Neutrophil (primary cell): ENCODE results near the gene LIPE.

ENCODE experiments used
- H3K27ac ChIP-seq: fragments of 200-600 bp; sonication (generic); 2 replicates; pipeline ENCODE4 v1.5.1; 2016; ENCODE audit warnings: mild to moderate bottlenecking, moderate library complexity
- H3K27me3 ChIP-seq: fragments of 200-600 bp; sonication (generic); 2 replicates; pipeline ENCODE4 v1.6.0; 2016; ENCODE audit warnings: mild to moderate bottlenecking
- H3K36me3 ChIP-seq: fragments of 200-600 bp; sonication (generic); 2 replicates; pipeline ENCODE4 v1.5.1; 2017
- H3K4me1 ChIP-seq, 2 experiments: fragments of 200-600 bp in 1 of 2; sonication (generic) in 1 of 2; 1 replicate in 1 of 2; 2 replicates in 1 of 2; pipeline versions ENCODE4 v1.5.1 to v1.6.1; 2013 to 2016; ENCODE audit warnings: low read depth in 1 of 2, low read length in 1 of 2, mild to moderate bottlenecking in 1 of 2, moderate library complexity in 1 of 2; ENCODE audit not compliant: control insufficient read depth in 1 of 2, insufficient read depth in 1 of 2
- H3K4me3 ChIP-seq, 2 experiments: fragments of 200-600 bp in 1 of 2; sonication (generic) in 1 of 2; 1 replicate in 1 of 2; 2 replicates in 1 of 2; pipeline ENCODE4 v1.5.1; 2013 to 2016; ENCODE audit warnings: low read depth in 1 of 2, low read length in 1 of 2, mild to moderate bottlenecking in 1 of 2, moderate library complexity in 1 of 2
- H3K9me3 ChIP-seq: fragments of 200-600 bp; sonication (generic); 2 replicates; pipeline ENCODE4 v1.5.1; 2016
- TF ChIP-seq, protein P1 (sequence below): fragments of 200-600 bp; sonication (generic); IDR thresholded peaks from 2 replicates; pipeline ENCODE4 v1.5.1; 2016; ENCODE audit warnings: antibody characterized with exemption

Gene LIPE

GRCh38 chr19:42368360-42368759 is 58.8 kb downstream of the LIPE start:
- H3K27me3 ChIP-seq = no peaks in the 10 kb centered on the region
- H3K9me3 ChIP-seq = no peaks in the 10 kb centered on the region
- no peaks in the 10 kb centered on the region for H3K36me3 ChIP-seq
- no peaks in the 10 kb centered on the region for H3K4me1 ChIP-seq
- no peak overlapping the region for H3K4me3 ChIP-seq
- TF ChIP-seq, protein P1, sequence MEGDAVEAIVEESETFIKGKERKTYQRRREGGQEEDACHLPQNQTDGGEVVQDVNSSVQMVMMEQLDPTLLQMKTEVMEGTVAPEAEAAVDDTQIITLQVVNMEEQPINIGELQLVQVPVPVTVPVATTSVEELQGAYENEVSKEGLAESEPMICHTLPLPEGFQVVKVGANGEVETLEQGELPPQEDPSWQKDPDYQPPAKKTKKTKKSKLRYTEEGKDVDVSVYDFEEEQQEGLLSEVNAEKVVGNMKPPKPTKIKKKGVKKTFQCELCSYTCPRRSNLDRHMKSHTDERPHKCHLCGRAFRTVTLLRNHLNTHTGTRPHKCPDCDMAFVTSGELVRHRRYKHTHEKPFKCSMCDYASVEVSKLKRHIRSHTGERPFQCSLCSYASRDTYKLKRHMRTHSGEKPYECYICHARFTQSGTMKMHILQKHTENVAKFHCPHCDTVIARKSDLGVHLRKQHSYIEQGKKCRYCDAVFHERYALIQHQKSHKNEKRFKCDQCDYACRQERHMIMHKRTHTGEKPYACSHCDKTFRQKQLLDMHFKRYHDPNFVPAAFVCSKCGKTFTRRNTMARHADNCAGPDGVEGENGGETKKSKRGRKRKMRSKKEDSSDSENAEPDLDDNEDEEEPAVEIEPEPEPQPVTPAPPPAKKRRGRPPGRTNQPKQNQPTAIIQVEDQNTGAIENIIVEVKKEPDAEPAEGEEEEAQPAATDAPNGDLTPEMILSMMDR = no peak
- no peak overlapping the region for H3K27ac ChIP-seq

- TF ChIP-seq, protein P1 = no peak
- H3K9me3 ChIP-seq = no peaks in the 10 kb centered on the region
- H3K4me1 ChIP-seq = no peaks in the 10 kb centered on the region
- H3K36me3 ChIP-seq = no peaks in the 10 kb centered on the region
- H3K27me3 ChIP-seq = no peaks in the 10 kb centered on the region
- no peak overlapping the region for H3K27ac ChIP-seq
- H3K4me3 ChIP-seq = no peak overlapping the region
These were observed 59.3 kb downstream of the LIPE start for GRCh38 chr19:42367929-42368328.

- Histone ChIP-seq H3K36me3 (no peaks in the 10 kb centered on the region), H3K4me1 (no peaks in the 10 kb centered on the region), H3K9me3 (no peaks in the 10 kb centered on the region), H3K27me3 (no peaks in the 10 kb centered on the region), H3K27ac (no peak overlapping the region), H3K4me3 (no peak overlapping the region)
- TF ChIP-seq, protein P1 = no peak
These were observed 60.5 kb downstream of the LIPE start for GRCh38 chr19:42366673-42367072.

- H3K4me1 ChIP-seq = no peaks in the 10 kb centered on the region
- peaks cover 4% of the 10 kb centered on the region for H3K36me3 ChIP-seq
- H3K4me3 ChIP-seq = no peak overlapping the region
- no peaks in the 10 kb centered on the region for H3K27me3 ChIP-seq
- TF ChIP-seq, protein P1 = no peak
- no peak overlapping the region for H3K27ac ChIP-seq
- H3K9me3 ChIP-seq = no peaks in the 10 kb centered on the region
These were observed 63.4 kb downstream of the LIPE start for GRCh38 chr19:42363614-42364346.

DNA sequence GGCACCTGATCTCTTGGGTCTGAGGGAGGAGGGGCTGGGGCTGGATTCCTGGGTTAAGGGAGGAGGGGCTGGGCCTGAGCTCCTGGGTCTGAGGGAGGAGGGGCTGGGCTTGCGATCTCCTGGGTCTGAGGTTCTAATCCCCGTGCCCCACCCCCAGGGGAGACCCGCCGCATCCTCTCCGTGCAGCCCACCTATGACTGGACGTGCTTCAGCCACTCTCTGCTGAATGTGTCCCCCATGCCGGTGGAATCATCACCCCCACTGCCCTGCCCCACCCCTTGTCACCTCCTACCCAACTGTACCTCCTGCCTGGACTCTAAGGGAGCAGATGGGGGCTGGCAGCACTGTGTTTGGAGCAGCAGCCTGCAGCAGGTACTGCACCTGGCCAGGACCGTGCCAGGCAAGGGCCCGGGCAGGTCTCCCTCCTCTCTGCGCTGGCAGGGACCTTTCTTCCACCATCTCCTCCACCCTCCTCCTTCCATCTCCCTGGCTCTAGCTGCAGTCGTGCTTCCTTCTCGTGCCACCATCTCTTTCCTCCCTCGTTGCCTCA is 64.2 kb downstream of the LIPE start:
- peaks cover 4% of the 10 kb centered on the region for H3K36me3 ChIP-seq
- no peaks in the 10 kb centered on the region for H3K9me3 ChIP-seq
- no peaks in the 10 kb centered on the region for H3K4me1 ChIP-seq
- no peaks in the 10 kb centered on the region for H3K27me3 ChIP-seq
- no peak overlapping the region for H3K27ac ChIP-seq
- TF ChIP-seq, protein P1 = no peak
- no peak overlapping the region for H3K4me3 ChIP-seq
